Measurements from ENCODE around the gene HIP1. TPM values are rescaled to one million over a fixed set of nuclear protein-coding genes. Genes with fewer than 3 reads are reported as not detected.
"Not testable (repeated sequence)": the region's sequence is repeated elsewhere in the genome, so short reads cannot be mapped to it uniquely, and the experiment has no call there.

Gene HIP1
- total RNA-seq, 1 donor from 2014 or later: 24.6 TPM

DNA sequence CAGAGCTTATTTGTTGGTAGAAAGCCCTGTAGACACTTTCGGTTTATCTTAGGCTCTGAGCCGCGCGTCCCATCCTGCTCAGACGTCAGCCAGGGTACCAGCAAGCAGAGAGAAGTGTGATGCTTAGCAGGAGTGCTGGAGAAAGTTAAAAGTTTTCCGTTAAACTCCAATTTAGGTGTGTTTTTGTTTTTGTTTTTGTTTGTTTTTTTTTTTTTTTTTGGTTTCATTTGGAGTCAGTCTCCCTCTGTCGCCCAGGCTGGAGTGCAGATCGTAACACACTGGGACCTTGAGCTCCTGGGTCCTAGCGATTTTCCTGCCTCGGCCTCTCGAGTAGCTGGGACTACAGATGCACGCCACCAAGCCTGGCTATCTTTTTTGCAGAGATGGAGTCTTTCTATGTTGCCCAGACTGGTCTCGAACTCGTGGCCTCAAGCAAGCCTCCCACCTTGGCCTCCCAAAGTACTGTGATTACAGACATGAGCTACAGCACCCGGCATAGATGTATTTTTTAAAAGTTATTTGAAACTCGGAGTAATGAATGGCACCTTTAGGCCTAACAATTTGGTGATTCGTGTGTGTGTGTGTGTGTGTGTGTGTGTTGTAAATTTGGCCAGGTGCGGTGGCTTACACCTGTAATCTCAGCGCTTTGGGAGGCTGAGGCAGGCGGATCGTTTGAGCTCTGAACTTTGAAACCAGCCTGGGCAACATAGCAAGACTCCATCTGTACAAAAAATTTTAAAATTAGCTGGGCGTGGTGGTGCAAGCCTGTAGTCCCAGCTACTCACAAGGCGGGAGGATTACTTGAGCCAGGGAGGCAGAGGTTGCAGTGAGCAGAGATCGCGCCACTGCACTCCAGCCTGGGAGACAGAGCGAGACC is 1.3 kb upstream of the HIP1 start:
- DNase-seq (ENCODE audit: low read depth in 2 of 2): peak in 1 of 2 donors; percentile 43

GRCh38 chr7:75738975-75739795 is 444 bp upstream of the HIP1 start:
- peak; percentile 99 to 100 for DNase-seq (ENCODE audit: low read depth in 2 of 2)

GRCh38 chr7:75737856-75738603 is 711 bp downstream of the HIP1 start:
- DNase-seq (ENCODE audit: low read depth in 2 of 2): peak in 1 of 2 donors; percentile 34

DNA sequence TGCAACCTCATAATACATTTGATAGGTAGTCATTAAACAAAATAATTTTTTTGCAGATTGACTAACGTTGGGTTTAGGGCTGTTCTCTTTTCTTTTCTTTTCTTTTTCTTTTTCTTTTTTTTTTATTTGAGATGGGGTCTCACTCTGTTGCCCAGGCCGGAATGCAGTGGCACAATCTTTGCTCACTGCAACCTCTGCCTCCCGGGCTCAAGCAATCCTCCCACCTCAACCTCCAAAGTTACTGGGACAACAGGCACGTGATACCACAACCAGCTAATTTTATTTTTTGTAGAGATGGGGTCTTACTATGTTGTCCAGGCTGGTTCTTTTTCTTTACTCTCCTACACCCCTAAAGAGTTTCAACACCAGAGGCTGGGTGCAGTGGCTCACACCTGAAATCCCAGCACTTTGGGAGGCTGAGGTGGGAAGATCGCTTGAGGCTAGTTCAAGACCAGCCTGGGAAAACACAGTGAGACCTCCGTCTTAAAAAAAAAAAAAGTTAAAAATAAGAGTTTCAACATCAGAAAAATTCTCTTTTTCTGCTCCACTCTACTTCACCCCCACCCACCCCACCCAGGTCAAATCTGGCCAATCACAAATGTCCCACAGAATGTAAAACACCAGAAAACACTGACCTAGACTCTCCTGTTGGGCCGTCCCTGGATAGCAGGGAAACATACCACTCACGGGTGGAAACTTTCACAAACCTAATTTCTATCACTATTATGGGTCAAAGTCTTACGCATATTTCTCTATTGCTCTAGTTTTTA is 3.0 kb downstream of the HIP1 start:
- DNase-seq (ENCODE audit: low read depth in 2 of 2): no peak

GRCh38 chr7:75734586-75735458 is 3.9 kb downstream of the HIP1 start:
- DNase-seq (ENCODE audit: low read depth in 2 of 2): peak in 1 of 2 donors; percentile 75

- peak in 1 of 2 donors; percentile 84 for DNase-seq (ENCODE audit: low read depth in 2 of 2)
Observed at GRCh38 chr7:75732764-75733630, 5.7 kb downstream of the HIP1 start.

DNA sequence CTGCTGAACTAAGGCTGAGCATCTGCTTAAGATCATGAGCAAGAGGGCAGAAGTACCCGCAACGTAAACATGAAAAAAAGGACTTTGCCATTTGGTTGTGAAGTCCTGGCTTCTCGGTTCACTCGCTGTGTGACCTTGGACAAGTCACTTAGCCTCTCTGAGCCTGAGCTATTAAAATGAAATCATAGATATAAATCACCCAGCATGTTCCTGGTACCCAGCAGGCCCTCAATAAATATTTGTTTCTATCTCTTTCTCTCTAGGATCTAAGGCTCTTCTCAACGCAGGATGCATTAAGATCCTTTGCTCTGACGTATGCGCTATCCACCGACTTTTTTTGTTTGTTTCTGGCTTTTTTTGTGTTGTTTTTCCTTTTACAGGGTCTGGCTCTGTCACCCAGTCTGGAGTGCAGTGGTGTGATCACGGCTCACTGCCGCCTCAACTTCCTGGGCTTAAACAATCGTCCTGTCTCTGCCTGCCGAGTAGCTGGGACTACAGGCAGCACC is 6.7 kb downstream of the HIP1 start:
- DNase-seq (ENCODE audit: low read depth in 2 of 2): peak in 1 of 2 donors; percentile 43

- no peak for DNase-seq (ENCODE audit: low read depth in 2 of 2)
Observed at GRCh38 chr7:75729851-75730274, 8.9 kb downstream of the HIP1 start.

DNA sequence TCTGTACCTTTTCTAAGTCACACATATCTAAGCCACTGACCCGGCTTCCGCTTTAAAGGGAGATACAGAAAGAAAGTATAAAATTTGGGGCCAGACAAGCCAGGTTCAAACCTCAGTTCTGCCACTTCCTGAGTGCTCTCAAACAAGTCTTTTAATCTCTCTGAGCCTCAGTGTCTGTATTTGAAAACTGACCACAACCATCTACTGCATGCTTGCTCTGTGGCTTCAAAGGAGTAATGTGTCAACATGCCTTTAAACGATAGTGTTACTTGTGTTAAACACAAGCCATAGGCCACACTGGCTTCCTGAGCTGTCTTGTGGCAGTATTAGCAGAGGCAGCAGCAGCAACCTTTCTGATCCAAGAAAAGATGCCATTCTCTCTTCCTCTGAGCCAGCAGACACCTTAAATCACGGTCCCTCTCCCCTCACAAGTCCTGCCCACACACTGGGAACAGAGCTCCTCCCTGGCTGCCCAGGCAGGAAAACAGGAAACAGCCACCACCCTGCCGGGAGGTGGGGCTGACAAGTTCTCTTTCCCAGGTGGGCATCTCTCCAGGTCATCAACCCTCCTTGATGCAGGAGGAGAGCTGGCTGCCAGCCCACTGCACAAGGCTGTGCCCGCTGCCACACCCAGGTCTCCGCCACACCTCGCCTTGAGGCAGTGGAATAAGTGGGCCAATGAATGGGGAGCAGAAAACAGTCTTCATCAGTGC is 10.7 kb downstream of the HIP1 start:
- peak in 1 of 2 donors; percentile 30 for DNase-seq (ENCODE audit: low read depth in 2 of 2)

GRCh38 chr7:75727351-75727750 is 11.4 kb downstream of the HIP1 start:
- DNase-seq (ENCODE audit: low read depth in 2 of 2): not testable (repeated sequence)

DNA sequence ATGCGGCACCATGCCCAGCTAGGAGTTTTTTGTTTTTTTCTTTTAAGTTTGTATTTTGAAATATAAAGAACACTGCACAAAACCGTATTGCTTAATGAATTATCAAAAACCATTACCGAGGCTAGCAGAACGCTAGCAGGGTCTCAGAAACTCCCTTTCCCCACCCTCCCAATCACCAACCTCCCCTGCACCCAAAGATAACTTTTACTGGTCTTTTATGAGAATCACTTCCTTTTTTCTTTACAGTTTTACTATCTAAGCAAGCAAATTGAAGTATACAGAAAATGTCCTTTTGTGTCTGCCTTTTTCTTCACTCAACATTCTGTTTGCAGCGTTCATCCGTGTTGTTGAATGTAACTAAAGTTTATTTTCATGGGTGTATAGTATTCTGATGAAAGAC is 13.4 kb downstream of the HIP1 start:
- no peak for DNase-seq (ENCODE audit: low read depth in 2 of 2)

DNA sequence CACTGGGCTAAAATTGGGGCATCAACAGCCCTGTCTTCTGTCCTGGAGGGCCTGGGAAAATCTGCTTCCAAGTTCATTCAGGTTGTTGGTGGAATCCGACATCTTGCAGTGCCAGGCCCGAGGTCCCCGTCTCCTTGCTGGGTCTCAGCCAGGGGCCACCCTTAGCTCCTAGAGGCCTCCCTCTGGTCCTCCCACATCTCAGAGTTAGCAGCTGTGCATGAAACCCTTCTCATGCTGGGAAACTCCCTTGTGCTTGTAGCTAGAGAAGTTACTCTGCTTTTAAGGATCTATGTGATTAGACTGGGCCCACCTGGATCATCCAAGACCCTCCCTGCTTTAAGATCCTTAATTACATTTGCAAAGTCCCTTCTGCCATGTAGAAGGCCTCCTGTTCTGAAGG is 15.3 kb downstream of the HIP1 start:
- DNase-seq (ENCODE audit: low read depth in 2 of 2): no peak

DNA sequence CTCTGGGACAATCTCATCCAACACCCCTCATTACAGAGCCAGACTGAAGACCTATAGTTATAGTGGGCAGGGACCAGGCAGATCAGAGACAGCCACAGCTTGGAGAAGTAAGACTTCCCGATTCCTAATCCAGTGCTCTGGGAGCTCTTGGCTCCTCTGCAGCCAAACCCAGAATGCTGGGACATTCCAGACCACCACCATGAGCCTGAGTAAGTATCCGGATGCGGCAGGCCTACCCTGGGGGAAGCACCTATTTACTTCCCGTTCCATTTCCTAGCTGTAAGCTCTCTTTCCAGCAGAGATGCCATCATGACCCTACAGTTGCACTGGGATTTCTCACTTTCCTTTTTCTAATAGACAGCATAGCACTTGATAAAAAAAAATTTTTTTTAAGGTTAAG is 16.4 kb downstream of the HIP1 start:
- peak in 1 of 2 donors; percentile 41 for DNase-seq (ENCODE audit: low read depth in 2 of 2)

GRCh38 chr7:75721922-75722321 is 16.8 kb downstream of the HIP1 start:
- DNase-seq (ENCODE audit: low read depth in 2 of 2): not testable (repeated sequence)

GRCh38 chr7:75721426-75721825 is 17.3 kb downstream of the HIP1 start:
- no peak for DNase-seq (ENCODE audit: low read depth in 2 of 2)

- no peak for DNase-seq (ENCODE audit: low read depth in 2 of 2)
Observed at GRCh38 chr7:75719626-75720025, 19.1 kb downstream of the HIP1 start.

- no peak for DNase-seq (ENCODE audit: low read depth in 2 of 2)
Observed at GRCh38 chr7:75718390-75719031, 20.2 kb downstream of the HIP1 start.

GRCh38 chr7:75717746-75718145 is 21.0 kb downstream of the HIP1 start:
- DNase-seq (ENCODE audit: low read depth in 2 of 2): not testable (repeated sequence)

Measured in lung microvascular endothelial cell (primary cell).